Left kidney (tissue), 2 donors: ENCODE data around the gene GFRA1. TPM values are rescaled to one million over a fixed set of nuclear protein-coding genes. Genes with fewer than 3 reads are reported as not detected.

ENCODE experiments used
- DNase-seq: peaks from one replicate; pipeline ENCODE4 v3.0.0-alpha.2; 2013
- polyA plus RNA-seq: library from polyadenylated mRNA; unstranded; fragments of 120-200 nt; gene quantifications from one replicate; pipeline ENCODE4 v1.2.1, GENCODE V29; 2013; ENCODE audit not compliant: insufficient read length

Gene GFRA1
- polyA plus RNA-seq, 1 donor, result 29.8 TPM

DNA sequence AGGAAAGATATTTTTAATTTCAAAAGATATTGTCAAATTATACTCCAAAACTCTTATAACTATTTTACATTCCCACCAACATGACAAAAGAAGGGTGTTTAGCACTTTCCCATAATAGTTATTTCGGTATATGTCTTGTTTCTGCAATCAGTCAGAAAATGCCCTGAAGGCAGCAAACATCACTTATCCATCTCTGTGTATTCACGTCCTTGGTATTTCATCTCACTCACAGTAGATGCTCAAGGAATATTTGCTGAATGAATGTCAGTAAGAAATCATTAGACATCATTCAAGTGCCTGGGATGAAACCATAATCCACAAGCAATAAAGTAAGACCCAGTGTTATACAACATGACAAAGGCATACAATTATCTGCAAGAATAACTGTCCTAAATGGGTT is 112.7 kb downstream of the GFRA1 start:
- DNase-seq, result no peak

DNA sequence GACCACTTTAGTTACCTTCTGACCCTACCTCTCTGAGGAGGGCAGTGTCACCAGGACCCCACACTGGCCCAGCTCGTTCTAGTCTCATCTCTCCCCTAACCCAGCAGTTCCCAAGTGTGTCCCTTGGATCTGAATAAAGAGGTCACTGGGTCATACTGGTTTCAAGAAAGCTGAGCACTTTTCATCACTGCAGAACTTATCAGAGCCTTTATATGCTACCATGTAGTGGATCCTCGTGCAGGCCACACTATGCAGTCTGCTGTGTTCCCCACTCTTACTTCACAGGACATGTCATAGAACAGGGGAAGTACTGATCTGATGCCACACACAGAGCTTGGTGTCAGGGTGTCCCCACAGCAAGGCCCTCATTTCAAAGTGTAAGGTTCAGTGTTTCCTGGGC is 113.8 kb downstream of the GFRA1 start:
- DNase-seq, result no peak

DNA sequence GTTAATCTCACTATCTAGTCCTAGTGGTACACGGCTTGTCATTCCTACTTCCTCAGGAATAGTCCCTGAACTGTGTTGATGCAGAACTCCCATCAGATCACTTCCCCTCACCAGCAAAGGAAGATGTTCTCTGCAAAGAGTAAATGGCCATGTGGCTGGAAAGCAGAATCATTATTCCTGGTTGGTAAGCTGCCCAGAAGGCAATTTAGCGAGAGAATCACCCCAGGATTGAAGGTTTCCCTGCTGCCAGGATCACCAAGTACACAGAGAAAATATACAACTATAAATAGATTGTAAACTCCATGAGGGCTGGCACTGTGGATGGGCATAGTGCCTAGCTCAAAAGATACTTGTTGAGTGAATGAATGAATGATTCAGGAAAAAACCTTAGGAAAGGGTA is 115.0 kb downstream of the GFRA1 start:
- DNase-seq, result no peak

DNA sequence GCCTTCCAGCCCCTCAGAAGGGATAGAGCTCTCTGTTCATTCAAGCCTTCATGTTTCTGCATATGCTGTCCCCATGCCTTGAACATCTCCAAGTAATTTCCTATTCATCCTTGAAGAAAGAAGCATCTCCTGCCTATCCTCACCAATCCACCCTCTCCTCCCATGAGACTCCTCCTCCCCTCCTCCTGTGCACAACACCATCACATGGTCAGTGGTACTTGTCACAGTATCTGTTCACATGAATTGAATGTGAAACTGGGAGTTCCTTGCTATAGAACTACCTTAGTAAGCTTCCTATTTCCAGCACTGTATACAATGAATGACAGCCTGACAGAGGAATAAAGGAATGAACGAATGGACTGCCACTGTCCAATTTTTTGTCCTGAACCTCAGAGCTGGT is 115.5 kb downstream of the GFRA1 start:
- DNase-seq, result no peak

DNA sequence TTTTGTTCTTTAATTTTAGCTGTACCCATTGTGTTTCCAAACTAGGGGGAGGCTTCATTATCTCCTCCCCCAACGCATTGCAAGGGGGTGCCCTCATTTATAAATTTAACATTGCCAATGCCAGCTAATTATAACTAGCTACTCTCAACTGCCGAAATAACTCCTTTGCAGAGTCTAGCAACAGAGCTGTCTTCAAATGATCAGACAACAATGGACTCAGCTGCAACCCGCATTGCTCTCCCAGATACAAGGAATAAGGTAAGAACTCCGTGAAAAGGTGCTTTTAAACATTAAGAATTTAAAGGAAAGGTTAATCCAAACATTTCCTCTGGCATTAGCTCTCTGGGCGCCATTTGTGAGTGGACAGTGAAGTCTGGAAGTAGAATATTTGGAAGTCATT is 116.2 kb downstream of the GFRA1 start:
- DNase-seq, result no peak

DNA sequence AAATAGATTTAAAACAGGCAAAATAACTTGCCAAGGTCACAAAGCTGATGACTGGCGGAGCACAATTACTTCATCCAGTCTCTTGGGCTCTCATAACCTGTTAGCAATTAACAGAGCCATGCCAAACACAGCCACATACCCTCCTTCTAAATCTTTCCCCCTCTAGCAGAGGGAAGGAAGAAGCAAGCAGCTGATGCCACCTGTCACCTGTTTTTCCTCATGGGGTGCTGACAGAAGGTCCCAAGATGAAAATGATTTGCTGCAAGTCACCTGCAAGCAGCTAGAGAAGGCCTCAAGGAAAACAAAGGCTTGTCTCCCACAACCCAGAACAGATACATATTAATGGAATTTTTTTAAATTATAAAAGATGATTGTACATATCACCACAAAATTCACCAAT is 117.8 kb downstream of the GFRA1 start:
- DNase-seq, result no peak

DNA sequence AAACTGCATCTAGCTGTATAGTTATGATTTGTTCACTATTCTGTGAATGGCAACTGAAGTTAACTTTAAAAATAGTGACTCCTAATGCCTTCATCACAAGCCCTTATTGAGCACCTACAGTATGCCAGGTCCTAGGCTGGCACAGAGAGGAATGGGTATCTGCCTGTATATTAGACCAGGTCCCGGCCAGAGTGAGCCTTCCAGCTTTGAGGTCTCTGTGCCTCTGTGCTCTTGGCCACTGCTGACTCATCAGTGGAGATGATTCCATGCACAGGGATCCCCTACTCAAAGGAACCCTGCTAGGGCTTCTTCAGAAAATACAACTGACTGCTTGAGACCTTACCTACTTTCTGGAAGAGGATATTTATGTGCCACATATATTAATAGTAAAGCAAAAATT is 118.4 kb downstream of the GFRA1 start:
- no peak for DNase-seq

DNA sequence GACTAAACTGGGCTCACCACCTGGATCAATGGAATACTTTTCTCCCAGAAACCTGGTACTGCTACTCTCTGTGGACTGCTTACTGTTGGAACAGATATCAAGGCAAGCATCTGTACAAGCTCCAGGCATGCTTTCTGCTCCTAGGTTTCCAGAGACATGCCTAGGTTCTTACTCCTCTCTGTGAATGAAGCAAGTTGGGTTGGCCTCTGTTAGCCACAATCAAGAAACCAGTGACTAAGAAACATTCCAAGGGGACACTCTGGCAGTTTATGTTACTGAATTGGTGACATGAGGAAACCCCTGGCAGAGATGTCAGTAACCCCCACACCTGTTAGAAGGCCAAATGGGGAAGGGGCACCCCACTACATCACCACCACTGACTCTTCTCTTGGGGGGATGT is 121.9 kb downstream of the GFRA1 start:
- no peak for DNase-seq

DNA sequence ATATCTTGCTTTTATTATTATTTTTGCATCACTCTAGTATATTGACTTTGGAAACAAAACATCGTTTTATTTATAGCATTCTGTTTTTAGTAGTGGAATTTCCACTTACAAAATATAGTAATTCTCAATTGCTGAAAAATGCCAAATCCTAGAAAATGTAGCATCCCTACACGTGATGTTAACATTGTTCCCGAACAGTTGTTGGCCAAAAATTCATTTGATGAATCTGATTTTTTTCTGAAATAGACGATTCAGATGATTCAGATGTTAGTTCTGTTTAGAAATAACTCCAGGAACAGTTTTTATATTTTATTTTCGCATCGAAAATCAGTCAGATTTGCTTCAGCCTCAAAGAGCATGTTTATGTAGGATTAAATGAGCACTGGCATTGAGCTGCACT is 122.4 kb downstream of the GFRA1 start:
- DNase-seq, result no peak

DNA sequence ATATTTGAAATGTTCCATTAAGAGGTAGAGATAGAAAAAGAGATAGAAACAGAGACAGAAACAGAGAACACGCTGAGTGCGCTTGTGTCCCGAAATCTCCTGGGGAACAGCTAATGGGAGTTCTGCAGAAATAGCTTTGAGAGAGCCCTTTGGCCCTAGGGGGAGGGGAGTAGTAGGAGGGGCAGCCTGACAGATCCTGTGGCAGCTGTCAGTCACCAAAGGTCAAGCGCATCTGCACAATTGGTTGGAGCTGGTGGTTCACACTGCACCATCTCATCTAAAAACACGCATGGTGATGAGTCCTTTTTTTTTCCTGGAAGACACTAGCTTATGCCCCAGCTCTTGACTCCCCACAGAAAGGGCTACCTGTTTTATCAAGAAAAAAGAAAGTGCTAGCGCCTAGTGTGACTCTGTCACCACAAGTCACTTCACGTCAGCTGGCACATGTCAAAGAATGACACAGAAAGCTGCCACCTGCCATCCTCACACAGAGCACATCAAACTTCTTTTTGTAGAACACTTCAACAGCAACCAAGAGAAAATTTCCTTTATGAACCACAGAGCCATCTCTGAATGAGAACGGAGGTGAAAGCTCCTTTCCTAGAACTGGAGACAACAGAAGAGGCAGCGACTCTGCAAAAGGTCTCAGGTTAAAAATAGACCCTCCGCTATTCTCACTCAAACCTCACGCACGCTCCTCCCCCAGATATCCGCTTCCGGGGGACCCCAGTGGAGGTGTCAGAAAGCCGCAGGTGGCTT is 125.7 kb downstream of the GFRA1 start:
- no peak for DNase-seq

DNA sequence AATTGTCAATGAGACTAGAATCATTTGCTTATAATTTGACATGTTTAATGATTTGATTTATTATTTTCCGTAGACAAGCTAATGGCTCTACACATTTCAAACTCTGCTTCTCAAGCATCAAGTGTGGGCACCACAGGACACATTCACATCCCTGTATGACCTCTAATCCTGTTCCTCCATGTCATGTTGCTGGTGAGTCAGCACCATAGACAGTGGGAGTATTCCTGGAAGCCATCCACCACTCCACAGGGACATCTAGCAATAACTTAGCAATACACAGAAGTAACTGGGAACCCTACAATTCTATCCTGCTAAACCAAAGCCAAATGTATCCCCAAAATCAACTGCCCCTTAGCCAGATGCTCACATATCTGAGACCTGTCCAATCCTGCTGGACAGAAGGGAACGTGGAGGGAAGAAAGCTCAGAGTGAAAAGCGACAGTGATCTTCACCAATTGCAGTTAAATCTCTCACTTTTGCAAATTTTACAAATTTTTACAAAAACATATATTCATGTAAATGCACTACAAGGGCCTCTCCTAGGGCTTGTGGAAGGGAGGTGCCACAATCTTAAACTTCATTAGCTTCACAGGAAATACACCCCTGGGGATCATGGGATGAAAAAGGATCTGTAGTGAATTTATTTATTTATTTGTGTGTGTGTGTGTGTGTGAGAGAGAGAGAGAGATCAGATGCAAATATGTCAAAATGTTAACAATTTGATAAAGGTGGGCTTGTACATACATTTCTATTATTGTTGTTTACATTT is 126.5 kb downstream of the GFRA1 start:
- no peak for DNase-seq

DNA sequence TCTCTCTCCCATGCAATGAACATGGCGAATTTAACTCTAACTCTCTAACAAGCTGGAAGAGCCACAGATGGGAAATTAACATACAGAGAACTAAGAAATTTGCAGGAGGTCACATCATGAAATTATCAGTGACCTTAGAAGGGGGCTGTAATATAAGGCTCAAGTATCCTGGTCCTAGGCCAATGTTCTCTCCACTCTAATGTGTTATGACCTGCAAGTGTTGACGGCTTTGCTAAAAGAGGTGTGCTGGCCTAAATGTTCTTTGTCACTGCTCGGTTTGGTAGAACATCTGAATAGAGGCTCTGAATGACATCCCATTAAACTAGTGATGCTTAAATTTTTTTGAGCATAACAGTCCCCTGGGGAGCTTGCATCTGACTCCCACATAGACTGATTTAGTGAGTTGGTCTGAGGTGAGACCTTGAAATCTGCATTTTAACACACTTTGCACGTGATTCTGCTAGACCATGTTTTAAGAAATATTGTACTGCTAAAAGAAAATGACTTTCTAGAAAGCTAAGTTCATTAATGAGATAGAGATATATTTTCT is 129.3 kb downstream of the GFRA1 start:
- no peak for DNase-seq

DNA sequence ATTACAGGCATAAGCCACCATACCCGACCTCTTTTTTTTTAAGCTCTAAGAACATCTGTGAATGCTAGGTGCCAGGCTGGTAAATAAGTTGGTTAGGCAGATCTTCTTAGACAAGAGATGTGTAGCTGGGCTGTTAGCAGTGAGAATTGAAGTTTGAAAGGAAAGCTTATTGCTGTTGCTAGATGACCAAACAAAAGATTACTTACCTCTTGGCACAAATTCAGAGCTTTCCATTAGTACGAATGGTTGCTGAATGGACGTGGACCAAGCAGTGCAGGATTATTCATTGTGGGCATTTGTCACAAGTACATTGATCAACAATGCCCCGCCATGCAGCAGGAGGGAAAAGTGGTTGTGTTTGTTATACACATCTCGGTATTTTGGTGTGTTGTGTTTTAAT is 131.2 kb downstream of the GFRA1 start:
- DNase-seq, result no peak

DNA sequence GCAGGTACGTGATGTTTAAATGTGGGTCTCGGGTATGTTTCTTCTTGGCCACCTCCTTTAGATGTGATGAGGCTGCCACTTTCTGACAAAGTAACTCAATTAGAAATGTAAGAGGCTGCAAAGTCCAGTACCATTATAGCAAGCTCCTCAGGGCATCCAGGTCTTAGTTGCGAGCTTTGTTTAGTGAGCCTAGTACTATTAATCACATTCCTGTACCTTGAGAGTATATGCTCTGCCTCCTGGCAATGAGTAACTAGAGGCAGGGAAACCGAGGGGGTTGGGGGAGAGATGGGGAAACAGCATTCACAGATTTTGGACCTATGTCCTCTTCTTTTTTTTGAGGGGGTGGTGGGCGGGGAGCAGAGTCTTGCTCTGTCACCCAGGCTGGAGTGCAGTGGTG is 131.8 kb downstream of the GFRA1 start:
- no peak for DNase-seq

DNA sequence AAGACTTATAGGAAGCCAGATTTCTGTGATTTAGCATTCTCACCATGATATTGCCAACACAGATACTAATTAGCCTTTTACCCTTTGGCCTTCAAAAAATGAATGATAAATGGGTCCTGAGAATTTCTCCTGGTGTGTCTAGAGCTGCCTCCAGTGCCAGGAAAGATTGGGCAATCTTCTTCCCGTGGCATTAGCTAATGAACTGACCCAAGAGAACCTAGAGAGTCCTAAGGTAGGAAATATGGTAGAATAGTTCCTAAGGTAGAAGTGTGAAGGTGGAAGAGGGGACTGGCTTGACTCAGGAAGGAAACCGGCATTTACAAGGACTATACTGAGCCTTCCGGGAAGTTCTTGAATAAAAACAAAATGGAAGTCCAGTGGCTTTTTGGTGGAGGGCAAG is 133.1 kb downstream of the GFRA1 start:
- no peak for DNase-seq

DNA sequence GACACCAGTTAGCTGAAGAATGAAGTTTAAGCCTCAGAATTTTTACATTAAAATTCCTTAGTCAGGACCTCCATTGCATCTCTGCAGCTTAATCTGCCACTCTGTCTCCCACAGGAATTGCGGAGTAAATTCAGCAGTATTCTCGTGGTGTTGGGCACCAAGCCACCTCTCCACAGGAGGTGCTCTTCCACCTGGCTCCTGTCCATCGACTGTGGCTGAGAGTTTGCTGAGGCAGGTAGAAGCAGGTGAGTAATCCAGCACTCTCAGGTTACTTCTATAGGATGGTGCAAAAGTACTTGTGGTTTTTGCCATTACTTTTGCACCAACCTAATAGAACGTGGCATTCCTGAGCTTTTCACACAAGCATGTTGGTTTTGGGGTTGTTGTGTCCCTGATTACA is 134.1 kb downstream of the GFRA1 start:
- DNase-seq, result no peak

DNA sequence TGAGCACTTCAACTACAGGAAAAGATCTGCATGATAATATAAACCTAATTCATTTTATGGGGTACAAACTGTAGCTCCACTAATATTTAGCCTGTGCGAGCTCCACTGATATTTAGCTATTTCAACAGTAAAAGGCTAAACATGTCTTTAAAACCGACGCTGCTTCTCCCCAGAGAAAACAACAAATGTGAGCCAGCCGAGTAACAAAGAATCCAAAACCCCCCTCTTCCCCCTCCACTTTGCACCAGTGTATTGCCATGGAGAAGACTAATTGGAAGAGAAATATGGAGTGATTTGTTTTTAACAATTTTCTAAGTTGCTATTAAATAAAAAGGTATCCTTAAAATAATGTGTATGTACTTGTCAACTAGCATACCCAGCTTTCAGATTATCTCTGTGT is 136.7 kb downstream of the GFRA1 start:
- DNase-seq, result no peak

DNA sequence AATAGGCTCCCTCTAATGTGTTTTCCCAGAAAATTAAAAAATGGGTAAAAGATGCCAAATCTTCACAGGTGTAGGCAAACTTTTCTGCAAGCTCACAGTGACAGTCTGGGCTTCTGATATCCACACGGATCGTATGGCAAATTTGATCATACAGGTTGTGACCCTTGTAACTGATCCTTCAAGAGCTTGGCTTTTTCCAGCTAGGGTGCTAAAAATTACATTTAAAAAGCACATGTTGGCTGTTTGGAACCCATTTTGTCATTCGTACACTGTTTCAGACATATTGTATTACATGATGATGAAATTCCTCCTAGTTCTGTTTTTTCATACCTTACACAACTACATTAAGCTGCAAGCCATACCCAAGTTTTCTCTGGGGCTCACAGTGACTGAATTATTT is 138.7 kb downstream of the GFRA1 start:
- no peak for DNase-seq

DNA sequence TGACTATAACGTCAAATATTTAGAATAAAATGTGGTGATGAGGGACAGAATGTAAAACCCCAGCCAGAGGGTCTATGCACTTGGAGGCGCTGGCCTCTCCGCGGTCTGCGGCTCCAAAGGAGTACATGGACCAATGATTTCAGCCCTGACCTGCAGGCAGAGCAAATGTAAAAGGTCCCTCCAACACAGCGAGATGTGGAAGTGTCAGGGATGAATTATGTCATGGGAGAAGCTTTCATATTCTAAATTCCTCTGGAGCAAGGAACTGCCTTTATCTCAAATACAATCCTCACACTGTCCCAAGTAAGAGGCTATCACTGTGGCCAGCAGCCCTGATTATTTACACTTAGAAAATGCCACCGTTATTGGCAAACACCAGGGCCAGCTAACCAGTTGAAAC is 139.4 kb downstream of the GFRA1 start:
- DNase-seq, result no peak

DNA sequence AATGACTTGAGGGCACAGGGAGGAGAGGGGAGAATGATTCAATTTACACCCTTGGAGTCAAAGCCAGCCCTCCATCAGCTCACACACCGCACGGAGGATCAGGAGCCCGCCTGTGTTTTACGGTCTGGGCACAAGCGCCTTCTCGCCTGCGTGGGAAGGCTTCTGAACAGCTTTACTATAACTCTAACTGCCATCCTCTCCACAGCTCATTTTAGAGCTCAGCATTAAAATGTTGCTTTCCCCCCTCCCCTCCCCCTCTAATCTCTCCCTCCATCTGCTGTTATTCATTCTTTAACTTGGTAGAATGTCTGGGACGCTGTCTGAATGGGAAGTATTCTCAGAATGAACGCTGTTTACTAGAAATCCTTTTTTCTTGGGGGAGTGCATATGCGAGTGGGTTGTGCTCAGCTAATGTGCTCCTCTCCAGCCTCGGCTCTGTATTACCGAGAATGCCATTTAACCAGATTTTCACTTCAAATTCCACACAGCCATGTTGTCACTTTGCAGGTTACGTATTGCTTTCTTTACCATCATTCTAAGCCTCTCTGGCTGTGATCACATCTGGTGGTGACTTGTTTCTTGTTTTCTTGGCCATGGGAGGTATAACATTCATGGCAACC is 140.1 kb downstream of the GFRA1 start:
- DNase-seq, result no peak

DNA sequence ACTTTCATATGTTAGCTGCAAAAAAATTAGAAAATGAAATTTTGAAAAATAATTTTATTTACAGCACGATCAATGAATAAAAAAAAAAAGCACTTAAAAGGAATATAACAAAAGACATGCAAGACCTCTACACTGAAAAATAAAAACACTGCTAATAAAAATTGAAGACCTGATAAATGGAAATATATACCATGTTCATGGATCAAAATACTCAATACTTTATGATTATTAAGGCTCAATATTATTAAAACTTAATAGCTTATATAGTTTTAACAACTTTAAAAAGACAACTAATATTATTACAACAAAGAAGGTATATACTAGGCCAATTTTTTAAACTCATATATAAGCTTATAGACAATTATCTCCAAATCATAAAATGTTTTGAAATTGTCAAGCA is 143.0 kb downstream of the GFRA1 start:
- DNase-seq, result no peak

DNA sequence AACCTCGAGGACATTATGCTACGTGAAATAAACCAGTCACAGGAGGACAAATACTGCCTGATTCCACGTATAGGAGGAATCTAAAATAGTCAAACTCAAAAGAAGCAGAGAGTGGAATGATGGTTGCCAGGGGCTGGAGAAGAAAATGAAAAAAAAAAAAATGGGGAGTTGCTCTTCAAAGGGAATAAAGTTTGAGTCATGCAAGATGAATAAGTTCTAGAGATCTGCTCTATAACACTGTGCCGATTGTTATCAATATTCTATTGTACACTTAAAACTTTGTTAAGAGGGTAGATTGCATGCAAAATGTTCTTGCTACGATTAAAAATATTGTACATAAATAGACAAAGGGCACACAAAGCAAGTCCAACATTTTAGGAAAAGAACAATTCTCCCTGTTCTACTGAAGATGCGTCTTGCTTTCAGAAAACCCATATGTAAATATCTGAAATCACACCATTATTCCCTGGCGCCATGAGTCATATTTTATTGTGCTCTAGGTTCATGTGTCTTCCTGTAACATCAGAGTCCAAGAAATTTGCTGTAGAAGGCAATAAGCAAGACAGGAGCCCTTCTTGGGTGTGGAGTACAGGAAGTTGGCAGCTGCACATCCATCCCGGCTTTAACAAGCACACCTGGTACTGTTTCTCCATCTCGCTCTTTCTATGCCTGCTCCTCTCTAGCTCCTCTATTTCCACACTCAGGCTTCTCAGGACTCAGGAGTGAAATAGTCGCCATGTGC is 145.9 kb downstream of the GFRA1 start:
- DNase-seq, result no peak

DNA sequence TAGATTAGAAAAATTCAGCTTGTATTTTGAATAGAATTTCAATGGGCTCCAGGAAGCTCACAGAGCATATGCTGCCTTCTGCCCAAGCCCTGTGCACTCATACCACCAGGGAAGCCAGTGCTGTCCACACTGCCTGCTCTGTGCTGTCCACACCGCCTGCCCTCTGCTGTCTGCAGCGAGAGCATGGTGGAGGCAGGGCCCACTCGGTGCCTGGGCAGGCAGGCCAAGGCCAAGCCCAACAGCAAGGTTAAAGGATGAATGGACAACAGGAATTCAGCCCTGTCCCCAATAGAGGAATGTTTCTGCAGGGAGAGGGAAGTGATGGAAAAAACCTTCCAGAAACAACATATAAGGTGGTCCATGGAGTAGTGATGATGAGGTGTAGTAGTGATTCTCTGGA is 146.8 kb downstream of the GFRA1 start:
- DNase-seq, result no peak
